ENCODE results near the gene TMSB15C.

The TMSB15C gene

DNA sequence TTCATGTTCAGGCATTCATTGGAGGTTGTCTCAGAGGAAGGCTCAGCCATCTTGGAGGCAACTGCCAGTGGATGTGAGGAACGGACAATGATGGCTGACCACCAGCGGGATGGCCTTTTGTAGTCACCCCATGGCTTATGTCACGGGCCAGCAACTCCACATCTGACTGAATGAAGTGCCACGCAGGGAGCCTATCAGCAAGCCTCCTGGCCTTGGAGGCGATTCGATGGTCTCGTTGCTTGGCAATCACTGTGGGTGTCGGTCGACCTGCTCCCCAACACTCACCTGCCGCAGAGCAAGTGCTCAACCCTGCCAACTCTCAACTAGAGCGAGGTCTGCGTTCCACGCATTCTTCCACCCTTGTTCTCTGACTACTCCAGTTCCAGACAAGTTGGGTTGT, 28.9 kb downstream of the TMSB15C start:
- no peak for FAIRE-seq
- no peak for DNase-seq (ENCODE audit: insufficient read length, low spot score)

DNA sequence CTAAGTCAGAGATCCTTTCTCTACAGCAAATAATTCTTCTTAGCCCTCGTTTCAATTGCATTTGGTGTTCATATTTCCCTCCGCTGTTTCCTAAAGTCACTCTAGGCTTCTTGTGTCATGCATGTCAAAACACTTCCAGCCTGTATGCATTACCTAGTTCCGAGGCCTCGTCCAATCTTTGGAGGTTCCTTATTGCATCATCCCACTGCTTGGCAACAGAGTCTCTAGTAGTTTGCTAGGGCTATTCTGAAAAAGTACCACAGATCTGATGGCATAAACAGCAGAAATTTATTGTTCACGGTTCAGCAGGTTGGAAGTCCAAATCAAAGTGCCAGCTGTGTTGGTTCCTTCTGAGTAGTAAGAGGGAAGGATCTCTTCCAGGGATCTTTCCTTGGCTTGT, 30.4 kb downstream of the TMSB15C start:
- FAIRE-seq (no peak), DNase-seq (ENCODE audit: insufficient read length, low spot score) (no peak)

DNA sequence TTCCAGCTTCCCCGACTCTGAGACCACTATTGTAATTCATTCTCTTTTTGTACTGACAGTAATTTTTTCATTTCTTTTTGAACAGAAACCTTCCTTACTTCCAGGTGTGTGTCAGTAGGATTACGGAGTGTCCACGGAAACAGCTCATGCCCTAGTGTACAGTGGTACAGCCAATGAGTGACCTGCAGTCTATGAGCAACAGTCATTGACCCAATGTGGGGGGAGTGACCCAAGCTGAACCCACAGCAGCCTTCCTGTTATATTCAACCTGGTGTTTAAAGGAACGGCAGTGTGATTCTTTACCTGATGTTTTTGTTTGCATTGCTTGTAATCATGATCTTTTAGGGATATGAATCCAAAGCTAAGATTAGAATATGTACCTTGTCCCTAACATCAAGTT, 35.0 kb downstream of the TMSB15C start:
- DNase-seq (ENCODE audit: insufficient read length, low spot score): no peak
- FAIRE-seq: no peak

DNA sequence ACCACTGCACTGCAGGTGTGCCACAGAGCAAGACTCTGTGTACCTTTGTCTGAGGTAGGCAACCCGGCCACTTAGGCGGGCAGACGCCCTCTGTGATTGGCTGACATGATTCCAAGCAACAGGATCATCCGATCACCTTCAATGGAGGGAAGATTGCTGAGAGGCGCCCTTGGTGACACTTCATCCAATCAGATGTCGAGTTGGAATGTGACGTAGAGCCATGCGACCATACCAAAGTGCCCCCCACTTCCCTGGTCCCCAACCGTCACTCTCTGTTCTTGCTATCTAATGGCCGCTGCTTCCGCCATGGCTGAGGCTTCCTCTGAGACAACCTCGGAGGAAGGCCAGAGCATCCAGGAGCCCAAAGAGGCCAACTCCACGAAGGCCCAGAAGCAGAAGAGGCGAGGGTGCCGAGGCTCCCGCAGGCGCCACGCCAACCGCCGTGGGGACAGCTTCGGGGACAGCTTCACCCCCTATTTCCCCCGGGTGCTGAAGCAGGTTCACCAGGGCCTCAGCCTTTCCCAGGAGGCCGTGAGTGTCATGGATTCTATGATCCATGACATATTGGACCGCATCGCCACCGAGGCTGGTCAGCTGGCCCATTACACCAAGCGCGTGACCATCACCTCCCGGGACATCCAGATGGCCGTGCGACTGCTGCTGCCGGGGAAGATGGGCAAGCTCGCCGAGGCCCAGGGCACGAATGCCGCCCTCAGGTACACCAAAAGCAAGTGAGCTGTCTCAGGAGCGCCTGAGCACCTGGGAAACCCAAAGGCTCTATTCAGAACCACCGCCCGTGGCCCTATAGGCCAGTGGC, 36.1 kb downstream of the TMSB15C start, which contains the start of gene H2BW2:
Gene H2BW2 (plus strand): TSS at position 268 of the 817 bp plus-strand sequence. CDS start 39 bp downstream, at position 307.
- FAIRE-seq (no peak), DNase-seq (ENCODE audit: insufficient read length, low spot score) (no peak)

Data from HTR-8/SVneo (cell line).